ENCODE data around the gene CCDC12.

The CCDC12 gene

DNA sequence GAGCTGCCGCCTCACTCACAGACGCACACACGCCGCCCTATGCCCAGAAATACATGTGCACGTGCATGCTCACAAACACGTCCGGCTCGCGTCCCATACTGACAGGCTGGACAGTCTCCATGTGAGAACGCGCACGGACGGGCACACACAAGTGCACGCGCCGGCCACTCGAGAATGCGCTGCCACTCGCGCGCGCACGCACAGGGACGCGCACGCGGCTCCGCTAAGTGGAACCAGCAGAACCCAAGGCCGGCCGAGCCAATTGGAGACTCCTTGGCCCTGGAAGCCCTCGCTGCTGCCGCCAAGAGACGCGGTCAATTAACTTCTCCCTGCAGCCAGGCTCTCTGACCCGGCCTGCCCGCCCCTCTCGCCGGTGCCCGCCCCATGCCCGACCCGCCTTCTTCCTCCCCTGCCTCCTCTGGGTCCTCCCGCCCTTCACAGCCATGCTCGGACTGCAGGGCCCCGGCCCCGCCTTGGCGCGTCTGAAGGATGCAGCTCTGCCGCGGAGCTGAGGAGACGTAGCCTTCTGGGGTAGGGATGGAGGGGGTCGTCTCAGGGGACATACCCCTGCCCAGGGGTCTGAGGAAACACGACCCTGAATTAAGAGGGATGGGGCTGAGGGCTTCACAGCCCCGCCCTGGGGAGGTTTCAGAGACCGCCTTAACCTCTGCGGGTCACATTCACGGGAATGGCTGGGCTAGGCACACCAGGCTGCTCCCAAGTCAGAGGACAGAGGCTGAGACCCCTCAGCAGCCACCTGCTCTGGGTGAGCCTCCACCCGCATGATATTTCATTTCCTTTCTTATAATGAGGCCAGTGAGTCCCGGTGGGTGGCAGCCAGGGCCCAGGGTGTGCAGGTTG is 84.0 kb downstream of the CCDC12 start:
- H3K4me3 ChIP-seq (ENCODE audit: low read depth, low read length) = peak overlapping the region; percentile 44
- ChIA-PET CTCF (interaction anchor here (0.6 to 9.4 kb wide), 12 partner anchors 9 to 190 kb away, joined by 3 to 110 read pairs (median 5); partner anchors contain the start of genes MYL3 and TMIE), POLR2A (interaction anchor here (0.6 kb wide), 1 partner anchor 85 kb away, joined by 6 read pairs; no protein-coding TSS in a partner anchor)
- TF ChIP-seq, protein P1, sequence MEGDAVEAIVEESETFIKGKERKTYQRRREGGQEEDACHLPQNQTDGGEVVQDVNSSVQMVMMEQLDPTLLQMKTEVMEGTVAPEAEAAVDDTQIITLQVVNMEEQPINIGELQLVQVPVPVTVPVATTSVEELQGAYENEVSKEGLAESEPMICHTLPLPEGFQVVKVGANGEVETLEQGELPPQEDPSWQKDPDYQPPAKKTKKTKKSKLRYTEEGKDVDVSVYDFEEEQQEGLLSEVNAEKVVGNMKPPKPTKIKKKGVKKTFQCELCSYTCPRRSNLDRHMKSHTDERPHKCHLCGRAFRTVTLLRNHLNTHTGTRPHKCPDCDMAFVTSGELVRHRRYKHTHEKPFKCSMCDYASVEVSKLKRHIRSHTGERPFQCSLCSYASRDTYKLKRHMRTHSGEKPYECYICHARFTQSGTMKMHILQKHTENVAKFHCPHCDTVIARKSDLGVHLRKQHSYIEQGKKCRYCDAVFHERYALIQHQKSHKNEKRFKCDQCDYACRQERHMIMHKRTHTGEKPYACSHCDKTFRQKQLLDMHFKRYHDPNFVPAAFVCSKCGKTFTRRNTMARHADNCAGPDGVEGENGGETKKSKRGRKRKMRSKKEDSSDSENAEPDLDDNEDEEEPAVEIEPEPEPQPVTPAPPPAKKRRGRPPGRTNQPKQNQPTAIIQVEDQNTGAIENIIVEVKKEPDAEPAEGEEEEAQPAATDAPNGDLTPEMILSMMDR (IDR thresholded peaks at IDR 0.05; ENCODE audit: insufficient read depth, low read length, missing control alignments) = no peak
- DNase-seq (ENCODE audit: low read depth, low spot score) = no peak

DNA sequence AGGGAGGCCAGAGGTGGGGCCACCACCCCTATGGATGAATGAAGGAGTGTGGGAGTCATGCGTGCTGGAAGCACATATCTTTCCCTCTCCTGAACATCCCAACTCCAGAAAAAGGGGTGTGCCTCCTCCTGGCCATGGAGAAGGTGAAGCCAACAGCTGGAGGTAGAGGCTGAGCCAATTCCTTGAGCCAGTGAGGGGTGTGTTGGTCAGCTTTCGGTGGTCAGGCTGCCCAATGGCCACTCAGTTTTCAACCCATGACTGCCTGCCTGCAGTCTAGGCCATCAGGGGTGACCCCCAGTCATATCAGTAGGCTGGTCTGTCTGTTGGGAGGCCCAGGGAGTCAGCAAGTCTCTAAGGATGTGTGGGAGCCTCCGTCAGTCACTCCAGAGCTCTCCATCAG is 85.4 kb downstream of the CCDC12 start:
- H3K4me3 ChIP-seq (ENCODE audit: low read depth, low read length) = no peak overlapping the region
- CTCF ChIA-PET = interaction anchor here (0.9 to 9.4 kb wide), 8 partner anchors 9 to 185 kb away, joined by 3 to 110 read pairs (median 10); partner anchors contain the start of gene MYL3
- DNase-seq (ENCODE audit: low read depth, low spot score) = no peak
- TF ChIP-seq, protein P1 (IDR thresholded peaks at IDR 0.05; ENCODE audit: insufficient read depth, low read length, missing control alignments) = no peak
- POLR2A ChIA-PET = no interaction called here

DNA sequence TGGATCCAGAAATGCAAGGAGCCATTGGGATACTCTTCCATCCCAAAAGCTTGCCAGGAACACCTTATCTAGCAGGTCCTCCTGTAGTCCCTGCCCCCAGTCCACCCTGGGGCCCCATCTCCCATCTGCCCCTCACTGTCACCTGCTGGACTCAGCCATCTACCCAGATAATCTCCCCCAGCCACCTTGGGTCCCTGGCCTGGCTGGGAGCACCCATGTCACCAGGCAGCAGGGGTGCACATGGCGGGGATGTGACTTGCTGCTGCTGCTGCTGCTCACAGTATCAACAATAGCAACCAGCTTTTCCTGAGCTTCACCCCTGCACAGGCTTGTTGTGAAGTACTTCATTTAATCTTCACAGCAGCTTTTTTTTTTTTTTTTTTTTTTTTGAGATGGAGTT is 86.4 kb downstream of the CCDC12 start:
- TF ChIP-seq, protein P1 (IDR thresholded peaks at IDR 0.05; ENCODE audit: insufficient read depth, low read length, missing control alignments) = no peak
- DNase-seq (ENCODE audit: low read depth, low spot score) = no peak
- CTCF ChIA-PET = interaction anchor here (1.1 to 9.4 kb wide), 7 partner anchors 19 to 187 kb away, joined by 3 to 110 read pairs (median 4); no protein-coding TSS in a partner anchor
- POLR2A ChIA-PET = no interaction called here
- no peak overlapping the region for H3K4me3 ChIP-seq (ENCODE audit: low read depth, low read length)

DNA sequence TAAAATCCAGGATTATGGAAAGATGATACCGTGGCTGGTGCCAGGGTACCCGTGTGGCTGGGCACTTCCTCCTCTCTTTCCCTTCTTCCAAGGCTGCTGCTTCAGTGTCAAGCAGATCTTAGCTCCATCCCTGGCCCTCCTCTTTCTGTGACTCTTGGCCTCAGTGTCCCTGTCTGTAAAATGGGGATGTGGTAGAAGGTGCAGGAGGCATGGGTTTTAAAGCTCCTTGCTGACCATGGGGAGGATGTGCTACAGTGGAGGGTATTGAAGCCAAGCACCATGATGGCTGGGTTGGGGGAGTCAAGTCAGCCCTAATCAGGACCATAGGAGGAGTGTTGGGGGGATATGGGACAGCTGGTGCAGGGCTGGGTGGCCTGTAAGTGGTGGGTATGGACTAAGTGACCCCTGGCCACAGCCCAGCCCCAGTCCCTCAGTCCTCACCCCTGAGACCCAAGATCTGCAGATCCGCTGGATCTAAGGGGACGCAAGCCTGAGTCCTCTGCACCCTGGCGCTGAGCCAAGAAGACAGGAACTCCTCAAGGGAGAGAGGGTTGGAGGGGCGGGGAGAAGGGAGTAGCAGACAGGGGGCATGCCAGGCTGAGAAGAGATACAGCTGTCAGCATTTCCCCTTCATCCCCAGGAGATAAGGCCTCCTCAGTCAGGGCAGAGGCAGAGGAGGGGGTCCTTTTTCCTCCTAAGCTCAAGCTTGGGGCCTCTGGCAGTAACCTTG is 87.0 kb downstream of the CCDC12 start:
- POLR2A ChIA-PET = no interaction called here
- TF ChIP-seq, protein P1 (IDR thresholded peaks at IDR 0.05; ENCODE audit: insufficient read depth, low read length, missing control alignments) = no peak
- no peak overlapping the region for H3K4me3 ChIP-seq (ENCODE audit: low read depth, low read length)
- DNase-seq (ENCODE audit: low read depth, low spot score) = no peak
- CTCF ChIA-PET = interaction anchor here (1.1 to 9.4 kb wide), 7 partner anchors 20 to 186 kb away, joined by 3 to 110 read pairs (median 4); no protein-coding TSS in a partner anchor

DNA sequence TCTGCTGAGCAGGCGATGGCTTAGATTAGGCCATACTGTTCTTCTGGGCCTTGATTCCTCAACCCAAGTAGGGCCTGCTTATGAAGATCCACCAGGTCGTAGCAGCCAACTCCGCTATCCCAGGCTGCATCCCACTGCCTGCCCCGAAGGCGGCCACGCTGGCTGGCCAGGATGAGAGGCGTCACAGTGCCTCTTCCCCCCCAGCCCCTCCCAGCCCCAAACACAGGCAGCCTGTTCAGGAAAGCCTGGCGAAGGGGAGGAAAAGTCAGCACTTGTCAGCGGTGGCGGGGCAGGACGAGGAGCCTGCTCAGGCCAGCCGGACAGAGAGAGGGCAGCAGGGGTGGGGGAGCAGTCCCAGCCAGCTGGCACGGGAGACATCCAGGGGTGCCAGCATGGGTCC is 87.8 kb downstream of the CCDC12 start:
- no peak overlapping the region for H3K4me3 ChIP-seq (ENCODE audit: low read depth, low read length)
- DNase-seq (ENCODE audit: low read depth, low spot score) = no peak
- TF ChIP-seq, protein P1 (IDR thresholded peaks at IDR 0.05; ENCODE audit: insufficient read depth, low read length, missing control alignments) = no peak
- ChIA-PET POLR2A (no interaction called here), CTCF (interaction anchor here (0.9 to 9.4 kb wide), 7 partner anchors 16 to 186 kb away, joined by 3 to 110 read pairs (median 6); no protein-coding TSS in a partner anchor)
